Measurements from ENCODE around the gene ATP7B. TPM values are rescaled to one million over a fixed set of nuclear protein-coding genes. Genes with fewer than 3 reads are reported as not detected.

Gene ATP7B
- polyA plus RNA-seq, 3 donors = 0.39 to 0.44 TPM; not detected in 1

DNA sequence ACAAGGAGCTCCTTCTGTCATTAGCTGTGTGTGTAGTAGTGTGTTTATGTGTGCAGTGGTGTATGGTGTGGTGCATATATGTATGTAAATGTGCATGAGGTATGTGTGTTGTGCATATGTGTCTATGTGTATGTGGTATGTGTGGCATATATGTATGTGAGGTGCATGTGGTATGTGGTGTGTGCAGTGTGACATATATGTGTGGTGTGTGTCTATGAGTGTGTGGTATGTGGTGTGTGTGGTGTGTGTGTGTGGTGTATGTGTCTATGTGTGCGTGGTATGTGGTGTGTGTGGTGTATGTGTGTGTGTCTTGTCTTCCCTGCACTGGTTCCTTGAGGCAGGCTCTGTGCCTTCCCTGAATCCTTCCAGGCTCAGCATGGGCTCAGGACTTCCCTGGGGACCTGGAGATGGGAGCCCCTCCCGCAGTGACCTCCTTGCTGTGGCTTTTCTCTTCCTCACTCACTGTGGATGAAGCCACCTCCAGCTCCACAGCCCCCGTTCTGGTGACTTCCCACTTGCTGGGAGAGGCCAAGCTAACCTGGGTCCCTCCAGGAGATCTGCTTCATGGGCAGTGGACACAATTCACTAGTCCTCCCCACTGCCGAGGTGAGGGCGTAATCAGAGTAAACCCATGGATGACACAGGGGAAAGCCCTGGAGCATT is 85.3 kb downstream of the ATP7B start:
- no peak overlapping the region for H2AFZ ChIP-seq (ENCODE audit: insufficient read depth, low read depth, low read length, poor library complexity, severe bottlenecking)
- no peaks in the 10 kb centered on the region for H3K9me3 ChIP-seq (replicated peaks in 1 of 2; ENCODE audit: control insufficient read depth in 1 of 2, insufficient read depth in 1 of 2, low read length in 2 of 2)
- no peaks in the 10 kb centered on the region for H4K20me1 ChIP-seq (ENCODE audit: insufficient read depth, low read length)
- Mint-ChIP-seq H3K36me3 (no peaks in the 10 kb centered on the region), H3K27ac (no peak overlapping the region), H3K4me1 (no peaks in the 10 kb centered on the region), H3K9me3 (no peaks in the 10 kb centered on the region), H3K4me3 (no peak overlapping the region), H3K27me3 (ENCODE audit: low read depth in 3 of 3) (peaks cover 0 to 7% (median 2%) of the 10 kb centered on the region in 3 donors)
- no peak overlapping the region for H3K9ac ChIP-seq (ENCODE audit: insufficient read depth, low read length, poor library complexity, severe bottlenecking)
- no peaks in the 10 kb centered on the region for H3K79me2 ChIP-seq (ENCODE audit: insufficient read depth, low read length)
- H3K36me3 ChIP-seq (replicated peaks in 1 of 2; ENCODE audit: control insufficient read depth in 1 of 2, insufficient read depth in 2 of 2, low read length in 2 of 2) = no peaks in the 10 kb centered on the region
- intact Hi-C loops (cut with micrococcal nuclease) = no loop called here
- no peaks in the 10 kb centered on the region for H3K4me1 ChIP-seq (ENCODE audit: control insufficient read depth in 1 of 2, insufficient read depth in 2 of 2, low read length in 2 of 2)
- no peak overlapping the region for H3K4me3 ChIP-seq (replicated peaks in 1 of 3; ENCODE audit: low read depth in 2 of 3, low read length in 3 of 3)
- DNase-seq = no peak
- no peak overlapping the region for H3K27ac ChIP-seq (ENCODE audit: low read depth in 1 of 2, low read length in 2 of 2)
- H3K4me2 ChIP-seq (replicated peaks; ENCODE audit: extremely low read depth, low read length, poor library complexity, severe bottlenecking) = no peak overlapping the region
- no peaks in the 10 kb centered on the region for H3K27me3 ChIP-seq (ENCODE audit: control insufficient read depth in 2 of 2, insufficient read depth in 2 of 2, low read length in 2 of 2)
- no peak for TF ChIP-seq CTCF (IDR thresholded peaks at IDR 0.05)
- WGBS (ENCODE audit: insufficient coverage) = 84% methylated on average over 3 of the region's 5 CpGs

- no peaks in the 10 kb centered on the region for H3K36me3 Mint-ChIP-seq
- no peak for TF ChIP-seq CTCF (IDR thresholded peaks at IDR 0.05)
Measured at GRCh38 chr13:51924756-51925544, 86.3 kb downstream of the ATP7B start.

More at GRCh38 chr13:51924756-51925544, 86.3 kb downstream of the ATP7B start:
- WGBS (ENCODE audit: insufficient coverage) = 86% methylated on average over 5 of the region's 9 CpGs
- Histone ChIP-seq H4K20me1 (ENCODE audit: insufficient read depth, low read length) (no peaks in the 10 kb centered on the region), H3K27ac (ENCODE audit: low read depth in 1 of 2, low read length in 2 of 2) (no peak overlapping the region), H3K9me3 (replicated peaks in 1 of 2; ENCODE audit: control insufficient read depth in 1 of 2, insufficient read depth in 1 of 2, low read length in 2 of 2) (no peaks in the 10 kb centered on the region), H2AFZ (ENCODE audit: insufficient read depth, low read depth, low read length, poor library complexity, severe bottlenecking) (no peak overlapping the region), H3K36me3 (replicated peaks in 1 of 2; ENCODE audit: control insufficient read depth in 1 of 2, insufficient read depth in 2 of 2, low read length in 2 of 2) (no peaks in the 10 kb centered on the region), H3K79me2 (ENCODE audit: insufficient read depth, low read length) (no peaks in the 10 kb centered on the region), H3K4me1 (ENCODE audit: control insufficient read depth in 1 of 2, insufficient read depth in 2 of 2, low read length in 2 of 2) (no peaks in the 10 kb centered on the region), H3K4me3 (replicated peaks in 1 of 3; ENCODE audit: low read depth in 2 of 3, low read length in 3 of 3) (no peak overlapping the region), H3K27me3 (ENCODE audit: control insufficient read depth in 2 of 2, insufficient read depth in 2 of 2, low read length in 2 of 2) (no peaks in the 10 kb centered on the region), H3K9ac (ENCODE audit: insufficient read depth, low read length, poor library complexity, severe bottlenecking) (no peak overlapping the region), H3K4me2 (replicated peaks; ENCODE audit: extremely low read depth, low read length, poor library complexity, severe bottlenecking) (no peak overlapping the region)
- H3K27me3 Mint-ChIP-seq (ENCODE audit: low read depth in 3 of 3) = peaks cover 0 to 7% (median 2%) of the 10 kb centered on the region in 3 donors
- DNase-seq = no peak
- H3K4me1 Mint-ChIP-seq = no peaks in the 10 kb centered on the region
- H3K9me3 Mint-ChIP-seq = no peaks in the 10 kb centered on the region
- intact Hi-C loops (cut with micrococcal nuclease) = no loop called here
- no peak overlapping the region for H3K27ac Mint-ChIP-seq
- H3K4me3 Mint-ChIP-seq = no peak overlapping the region
